Astrocyte of the cerebellum (primary cell): ENCODE measurements around the gene TRAPPC12.

ENCODE experiments used
- DNase-seq: peaks from one replicate; pipeline ENCODE4 v3.0.0-alpha.2; 2011; ENCODE audit warnings: low read depth
- H3K4me3 ChIP-seq: 2 replicates; pipeline ENCODE4 v1.5.1; 2011; ENCODE audit warnings: mild to moderate bottlenecking, low read depth, low read length, moderate library complexity
- in situ Hi-C: cut with HindIII; loops from 2 replicates; pipeline ENCODE4 v1.10.0; 2017; ENCODE audit warnings: low sequenced_read_pairs
- TF ChIP-seq, protein P1 (sequence below): IDR thresholded peaks from 2 replicates; pipeline ENCODE4 v1.5.1; 2012; ENCODE audit warnings: low read length, low read depth, moderate library complexity, mild to moderate bottlenecking; ENCODE audit errors: missing control alignments

Gene TRAPPC12

DNA sequence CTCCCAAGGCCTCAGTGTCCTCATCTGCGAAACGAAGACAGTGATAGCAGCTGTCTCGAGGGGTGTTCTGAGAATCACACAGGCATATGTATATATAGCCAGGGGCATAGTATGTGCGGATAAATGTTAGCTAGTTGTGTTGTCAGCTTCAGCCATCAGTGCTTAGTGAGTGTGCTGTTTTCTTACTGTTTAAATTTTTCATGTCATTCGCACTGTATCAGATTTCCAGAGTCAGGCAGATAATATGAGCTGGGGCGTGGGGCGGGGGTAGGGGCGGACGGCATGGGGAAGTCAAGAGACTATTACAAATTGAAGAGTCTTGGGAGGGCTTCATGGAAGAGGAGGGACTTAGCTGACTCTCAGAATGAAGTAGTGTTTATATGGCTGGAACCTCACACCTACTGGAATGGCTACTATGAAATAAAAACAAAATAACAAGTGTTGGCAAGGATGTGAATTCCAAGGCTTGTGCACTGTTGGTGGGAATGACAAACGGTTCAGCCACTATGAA lies 7.0 kb downstream of the TRAPPC12 start:
- no peak overlapping the region for H3K4me3 ChIP-seq
- TF ChIP-seq, protein P1, sequence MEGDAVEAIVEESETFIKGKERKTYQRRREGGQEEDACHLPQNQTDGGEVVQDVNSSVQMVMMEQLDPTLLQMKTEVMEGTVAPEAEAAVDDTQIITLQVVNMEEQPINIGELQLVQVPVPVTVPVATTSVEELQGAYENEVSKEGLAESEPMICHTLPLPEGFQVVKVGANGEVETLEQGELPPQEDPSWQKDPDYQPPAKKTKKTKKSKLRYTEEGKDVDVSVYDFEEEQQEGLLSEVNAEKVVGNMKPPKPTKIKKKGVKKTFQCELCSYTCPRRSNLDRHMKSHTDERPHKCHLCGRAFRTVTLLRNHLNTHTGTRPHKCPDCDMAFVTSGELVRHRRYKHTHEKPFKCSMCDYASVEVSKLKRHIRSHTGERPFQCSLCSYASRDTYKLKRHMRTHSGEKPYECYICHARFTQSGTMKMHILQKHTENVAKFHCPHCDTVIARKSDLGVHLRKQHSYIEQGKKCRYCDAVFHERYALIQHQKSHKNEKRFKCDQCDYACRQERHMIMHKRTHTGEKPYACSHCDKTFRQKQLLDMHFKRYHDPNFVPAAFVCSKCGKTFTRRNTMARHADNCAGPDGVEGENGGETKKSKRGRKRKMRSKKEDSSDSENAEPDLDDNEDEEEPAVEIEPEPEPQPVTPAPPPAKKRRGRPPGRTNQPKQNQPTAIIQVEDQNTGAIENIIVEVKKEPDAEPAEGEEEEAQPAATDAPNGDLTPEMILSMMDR: no peak
- no peak for DNase-seq
- in situ Hi-C loops: no loop called here

DNA sequence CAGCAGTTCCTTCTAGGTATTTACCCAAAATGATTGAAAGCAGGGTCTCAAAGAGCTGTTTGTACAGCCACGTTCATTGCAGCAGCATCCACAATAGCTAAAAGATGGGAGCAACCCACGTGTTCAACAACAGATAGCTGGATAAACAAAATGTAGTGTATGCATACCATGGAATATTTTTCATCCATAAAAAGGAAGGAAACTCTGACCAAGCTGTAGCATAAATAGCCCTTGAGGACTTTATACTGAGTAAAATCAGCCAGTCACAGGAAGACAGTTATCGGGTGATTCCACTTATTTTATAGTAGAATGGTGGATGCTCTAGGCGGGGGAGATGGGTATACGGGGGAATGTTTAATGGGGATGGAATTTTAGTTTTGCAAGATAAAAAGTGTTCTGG lies 7.5 kb downstream of the TRAPPC12 start:
- TF ChIP-seq, protein P1: no peak
- H3K4me3 ChIP-seq: no peak overlapping the region
- DNase-seq: no peak
- in situ Hi-C loops: no loop called here

DNA sequence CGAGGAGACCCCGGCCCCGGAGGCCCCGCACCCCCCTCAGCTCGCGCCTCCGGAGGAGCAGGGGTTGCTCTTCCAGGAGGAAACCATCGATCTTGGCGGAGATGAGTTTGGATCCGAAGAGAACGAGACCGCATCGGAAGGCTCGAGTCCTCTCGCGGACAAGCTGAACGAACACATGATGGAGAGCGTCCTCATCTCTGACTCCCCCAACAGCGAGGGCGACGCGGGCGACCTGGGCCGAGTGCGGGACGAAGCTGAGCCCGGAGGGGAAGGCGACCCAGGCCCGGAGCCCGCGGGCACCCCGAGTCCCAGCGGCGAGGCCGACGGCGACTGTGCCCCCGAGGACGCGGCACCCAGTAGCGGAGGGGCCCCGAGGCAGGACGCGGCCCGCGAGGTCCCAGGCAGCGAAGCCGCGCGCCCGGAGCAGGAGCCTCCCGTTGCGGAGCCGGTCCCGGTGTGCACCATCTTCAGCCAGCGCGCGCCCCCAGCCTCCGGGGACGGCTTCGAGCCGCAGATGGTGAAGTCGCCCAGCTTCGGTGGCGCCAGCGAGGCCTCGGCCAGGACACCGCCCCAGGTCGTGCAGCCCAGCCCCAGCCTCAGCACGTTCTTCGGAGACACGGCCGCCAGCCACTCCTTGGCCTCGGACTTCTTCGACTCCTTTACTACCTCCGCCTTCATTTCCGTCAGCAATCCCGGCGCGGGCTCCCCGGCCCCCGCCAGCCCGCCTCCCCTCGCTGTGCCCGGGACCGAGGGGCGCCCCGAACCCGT lies 8.3 kb downstream of the TRAPPC12 start:
- DNase-seq: no peak
- H3K4me3 ChIP-seq: no peak overlapping the region
- in situ Hi-C loops: no loop called here
- TF ChIP-seq, protein P1: no peak

DNA sequence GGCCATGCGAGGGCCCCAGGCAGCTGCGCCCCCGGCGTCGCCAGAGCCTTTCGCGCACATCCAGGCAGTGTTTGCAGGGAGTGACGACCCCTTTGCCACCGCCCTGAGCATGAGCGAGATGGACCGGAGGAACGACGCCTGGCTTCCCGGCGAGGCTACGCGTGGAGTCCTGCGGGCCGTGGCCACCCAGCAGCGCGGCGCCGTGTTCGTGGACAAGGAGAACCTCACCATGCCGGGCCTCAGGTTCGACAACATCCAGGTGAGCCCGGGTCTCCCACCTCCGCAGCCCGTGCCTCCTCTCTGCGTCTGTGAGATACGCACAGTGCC lies 8.9 kb downstream of the TRAPPC12 start:
- no peak overlapping the region for H3K4me3 ChIP-seq
- in situ Hi-C loops: no loop called here
- TF ChIP-seq, protein P1: no peak
- no peak for DNase-seq

DNA sequence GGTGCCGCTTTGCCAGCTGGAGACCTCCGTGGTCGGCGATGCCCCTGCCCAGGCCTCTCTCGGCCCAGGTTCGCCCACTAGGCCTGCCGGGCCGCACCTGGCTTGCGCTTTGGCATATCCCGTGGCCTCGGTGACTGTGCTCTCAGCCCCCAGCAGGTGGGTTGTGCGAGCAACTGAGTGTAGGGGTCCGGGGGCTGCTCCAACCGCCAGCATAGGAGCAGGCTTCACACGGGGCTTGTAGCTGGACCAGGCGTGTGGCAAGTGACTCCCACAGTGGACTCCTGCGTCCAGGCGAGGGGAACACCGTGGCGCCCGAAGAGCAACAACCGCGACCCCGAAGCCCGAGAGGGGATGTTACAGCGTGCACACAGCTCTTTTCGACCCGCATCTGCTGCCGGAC lies 9.7 kb downstream of the TRAPPC12 start:
- no peak for DNase-seq
- in situ Hi-C loops: no loop called here
- H3K4me3 ChIP-seq: no peak overlapping the region
- TF ChIP-seq, protein P1: no peak

DNA sequence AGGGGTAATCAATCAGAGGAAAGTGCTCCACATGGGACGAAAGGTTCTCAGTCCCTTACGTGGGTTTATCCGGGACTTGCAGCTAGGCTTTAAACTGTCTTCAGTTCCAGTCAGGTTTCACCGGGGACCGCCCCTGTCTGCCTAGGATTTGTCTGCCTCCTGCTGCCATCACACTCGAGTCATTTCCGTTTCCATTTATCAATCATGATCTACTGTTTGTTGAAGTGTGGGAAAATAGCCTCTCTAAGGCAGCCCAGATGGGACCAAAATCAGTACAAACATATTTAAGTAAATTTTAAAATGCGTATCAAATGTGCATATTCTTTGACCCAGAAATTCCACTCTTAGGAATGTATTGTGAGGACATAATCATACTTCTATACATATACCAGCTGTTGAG lies 10.5 kb downstream of the TRAPPC12 start:
- no peak overlapping the region for H3K4me3 ChIP-seq
- in situ Hi-C loops: no loop called here
- no peak for DNase-seq
- TF ChIP-seq, protein P1: no peak

DNA sequence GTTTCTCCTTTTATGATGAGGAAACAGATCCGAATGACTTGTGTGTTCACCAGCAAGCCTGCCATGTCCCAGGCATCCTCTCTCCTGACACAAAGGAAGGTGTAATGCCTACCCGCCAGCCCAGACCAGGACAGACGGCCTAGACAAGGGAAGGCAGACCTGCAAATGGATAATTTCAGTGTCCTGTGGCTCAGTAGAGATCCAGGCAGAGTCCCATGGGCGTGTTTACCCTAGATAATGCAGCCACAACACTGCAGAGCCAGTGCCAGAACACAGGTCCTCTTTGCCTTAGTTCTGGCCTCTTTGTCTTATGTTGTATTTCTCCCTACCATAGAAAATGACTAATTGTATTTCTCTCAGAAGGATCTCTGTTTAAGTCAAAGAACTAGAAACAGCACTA lies 12.7 kb downstream of the TRAPPC12 start:
- in situ Hi-C loops: no loop called here
- TF ChIP-seq, protein P1: no peak
- DNase-seq: no peak
- H3K4me3 ChIP-seq: no peak overlapping the region
